GM21723 (cell line): ENCODE data around the gene FILIP1L.

ENCODE experiments used
- ATAC-seq: cut with Tn5 transposase; IDR thresholded peaks from one replicate; pipeline ENCODE4 v1.9.1; 2021; ENCODE audit warnings: mild to moderate bottlenecking, moderate library complexity; ENCODE audit not compliant: unreplicated experiment

The FILIP1L gene

GRCh38 chr3:99955773-99956562 lies 158.3 kb downstream of the FILIP1L start:
- no peak for ATAC-seq

- ATAC-seq = no peak
These were observed 159.2 kb downstream of the FILIP1L start for GRCh38 chr3:99954914-99955644.

GRCh38 chr3:99953596-99953995 lies 160.7 kb downstream of the FILIP1L start:
- no peak for ATAC-seq

- no peak for ATAC-seq
These were observed 162.0 kb downstream of the FILIP1L start for GRCh38 chr3:99952306-99952705.

- ATAC-seq = no peak
These were observed 162.6 kb downstream of the FILIP1L start for GRCh38 chr3:99951701-99952100.

- no peak for ATAC-seq
These were observed 163.4 kb downstream of the FILIP1L start for GRCh38 chr3:99950921-99951320.

- no peak for ATAC-seq
These were observed 164.2 kb downstream of the FILIP1L start for GRCh38 chr3:99949956-99950670.

- ATAC-seq = no peak
These were observed 165.7 kb downstream of the FILIP1L start for GRCh38 chr3:99948467-99949089.

GRCh38 chr3:99947356-99947755 lies 166.9 kb downstream of the FILIP1L start:
- ATAC-seq = no peak

- ATAC-seq = no peak
These were observed 168.8 kb downstream of the FILIP1L start for GRCh38 chr3:99945328-99945995.

GRCh38 chr3:99943931-99944761 lies 170.2 kb downstream of the FILIP1L start:
- no peak for ATAC-seq

GRCh38 chr3:99941211-99941610 lies 173.1 kb downstream of the FILIP1L start:
- no peak for ATAC-seq

GRCh38 chr3:99940350-99940749 lies 174.0 kb downstream of the FILIP1L start:
- no peak for ATAC-seq

GRCh38 chr3:99939876-99940275 lies 174.4 kb downstream of the FILIP1L start:
- ATAC-seq = no peak

- no peak for ATAC-seq
These were observed 175.9 kb downstream of the FILIP1L start for GRCh38 chr3:99938270-99938911.

- no peak for ATAC-seq
These were observed 179.1 kb downstream of the FILIP1L start for GRCh38 chr3:99934975-99935797.

- no peak for ATAC-seq
These were observed 180.1 kb downstream of the FILIP1L start for GRCh38 chr3:99933971-99934750.

- no peak for ATAC-seq
These were observed 183.2 kb downstream of the FILIP1L start for GRCh38 chr3:99931059-99931458.
